Measurements from ENCODE around the gene SNRPA1.
A peak's percentile ranks its signal among the peaks of the same experiment; 100 is the strongest.

SNRPA1 gene

DNA sequence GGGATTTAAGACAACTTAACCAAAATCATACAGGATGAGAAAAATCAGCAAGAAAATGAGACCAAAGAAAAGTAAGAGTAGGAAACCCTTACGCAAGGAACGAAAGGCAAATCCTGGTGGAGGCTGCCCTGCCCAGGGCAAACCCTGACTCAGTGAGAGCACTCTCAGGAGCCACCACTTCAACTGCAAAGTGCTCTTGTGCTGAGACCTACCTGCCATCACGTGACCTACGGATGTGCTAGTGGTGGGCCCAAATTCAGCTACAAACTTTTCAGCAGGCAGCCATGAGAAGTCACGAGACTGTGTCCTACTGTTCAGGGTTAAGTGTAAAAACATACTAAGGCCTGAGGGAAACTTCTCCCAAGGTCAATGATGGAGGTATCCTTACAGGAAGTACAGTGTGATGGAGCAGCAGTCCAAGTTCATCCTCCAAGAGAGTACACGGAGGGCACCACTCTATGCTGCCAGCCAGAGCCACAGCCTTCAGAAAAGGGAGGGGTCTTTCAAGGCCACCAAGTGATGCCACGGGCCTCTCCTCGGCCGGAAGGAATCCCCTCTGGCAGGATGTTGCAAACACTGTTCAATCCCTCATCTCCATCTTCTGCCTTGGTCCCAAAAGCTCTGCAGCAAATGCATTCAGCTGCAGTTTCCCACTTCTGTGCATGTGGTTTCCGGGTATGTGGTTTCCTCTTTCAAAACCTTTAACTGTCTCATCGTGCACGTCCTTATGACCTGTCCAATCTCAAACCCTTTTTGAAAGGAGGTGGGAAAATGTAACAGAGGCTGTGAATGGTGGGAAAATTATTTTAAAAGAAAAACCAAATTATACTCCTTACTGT lies 52.7 kb downstream of the SNRPA1 start:
- peak; percentile 46 for DNase-seq (ENCODE audit: low read depth)

DNA sequence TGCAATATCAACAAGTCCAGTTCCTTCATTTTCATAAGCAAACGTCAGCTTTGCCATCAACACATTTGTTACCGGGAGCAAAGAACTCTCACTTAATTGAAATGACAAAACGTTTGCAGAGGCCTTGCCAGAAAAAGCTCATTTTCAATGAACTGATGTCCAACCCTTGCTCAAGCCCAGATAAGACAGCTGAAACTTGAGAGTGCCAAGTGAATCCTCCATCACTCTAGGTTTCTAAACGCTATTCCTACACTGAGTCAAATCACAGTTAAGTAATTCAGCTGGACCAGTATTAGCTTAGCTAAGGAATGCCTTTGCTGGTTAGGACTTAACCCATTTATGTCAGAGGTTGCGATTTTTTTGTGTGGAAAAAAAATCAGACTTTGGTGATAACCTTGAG lies 54.7 kb downstream of the SNRPA1 start:
- DNase-seq (ENCODE audit: low read depth), result no peak

DNA sequence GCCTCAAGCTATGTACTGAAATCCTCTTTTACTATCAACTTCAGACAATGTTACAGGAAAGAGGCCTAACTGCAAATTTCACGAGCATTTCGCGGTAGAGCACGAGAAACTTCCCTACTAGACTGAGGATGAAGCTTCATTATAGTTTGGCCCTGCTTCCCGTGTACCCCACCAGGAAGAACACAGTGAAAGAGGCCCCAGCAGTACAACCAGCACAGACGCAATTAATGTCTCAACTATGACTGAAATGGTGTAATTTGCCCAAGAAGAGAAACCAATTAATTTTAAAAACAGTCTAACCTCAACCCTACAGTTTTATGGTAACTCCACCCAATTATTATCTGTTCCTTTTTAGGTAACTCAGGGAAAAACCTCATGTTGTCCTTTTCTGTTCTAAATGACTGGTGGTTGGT lies 55.3 kb downstream of the SNRPA1 start:
- DNase-seq (ENCODE audit: low read depth), result no peak

DNA sequence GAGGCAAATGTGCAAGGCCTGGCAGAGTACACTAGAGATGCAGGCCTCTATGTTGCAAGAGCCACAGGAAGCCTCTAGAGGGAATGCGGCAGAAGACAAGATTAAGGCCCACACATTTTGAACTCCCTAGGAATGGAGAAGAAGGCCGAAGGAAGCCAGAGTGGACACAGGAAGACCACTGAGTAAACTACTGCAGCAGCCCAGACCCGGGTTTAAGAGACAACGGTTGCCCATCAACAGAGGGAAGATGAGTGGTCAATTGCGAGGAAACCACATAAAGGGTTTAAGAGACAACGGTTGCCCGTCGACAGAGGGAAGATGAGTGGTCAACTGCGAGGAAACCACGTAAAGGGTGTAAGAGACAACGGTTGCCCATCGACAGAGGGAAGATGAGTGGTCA lies 57.8 kb downstream of the SNRPA1 start:
- no peak for DNase-seq (ENCODE audit: low read depth)

DNA sequence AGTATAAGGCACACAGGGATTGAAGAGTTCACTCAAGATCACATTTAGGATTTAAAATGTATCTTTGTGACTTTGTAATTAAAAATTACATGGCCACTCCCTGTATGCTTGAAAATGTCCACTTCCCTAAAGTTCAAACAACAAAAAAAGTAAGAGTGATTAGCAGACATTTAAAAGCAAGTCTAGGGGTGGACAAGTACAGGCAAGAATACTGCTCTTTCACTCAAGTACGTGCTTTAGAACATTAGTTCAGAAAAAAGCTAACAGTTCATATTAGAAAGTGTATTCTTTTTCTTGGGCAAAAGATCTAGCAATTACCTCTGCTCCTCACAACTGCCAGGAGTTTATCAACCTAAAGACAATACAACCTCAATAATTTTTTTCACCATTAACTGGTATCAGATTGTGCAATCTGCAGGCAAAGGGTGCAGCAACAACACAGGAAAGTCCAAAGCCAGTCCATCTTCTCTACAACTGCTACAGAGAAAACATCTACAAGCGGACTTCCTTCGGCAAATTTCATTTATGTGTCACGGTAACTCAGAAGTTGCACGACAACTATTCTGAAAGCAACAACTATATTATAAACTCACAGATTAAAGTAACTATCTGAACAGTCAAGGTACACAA lies 61.3 kb downstream of the SNRPA1 start:
- DNase-seq (ENCODE audit: low read depth), result no peak

DNA sequence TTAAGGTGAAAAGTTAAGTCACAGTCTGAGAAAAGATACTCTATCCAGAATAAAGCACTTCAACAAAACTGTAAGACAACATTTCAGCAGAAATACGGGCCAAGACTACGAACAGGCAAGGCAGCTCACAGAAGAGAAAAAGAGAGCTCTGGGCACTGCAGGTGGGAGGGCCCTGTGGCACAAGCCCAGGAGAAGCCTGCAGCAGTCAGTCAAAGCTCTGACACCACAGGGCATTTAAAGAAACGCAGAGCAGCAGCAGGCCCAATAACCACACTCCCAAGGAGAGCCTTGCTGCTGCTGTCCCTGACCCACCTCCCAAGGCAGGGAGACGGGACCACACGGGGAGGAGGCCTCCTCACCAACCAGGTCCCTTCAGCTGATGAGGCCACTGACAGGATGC lies 62.4 kb downstream of the SNRPA1 start:
- no peak for DNase-seq (ENCODE audit: low read depth)

All from activated gamma-delta T cell treated with anti-CD3 and anti-CD28 coated beads, Interleukin-2, amount 50 U/mL, for 16 hours (primary cell).